D341Med (cell line): ENCODE data around the gene ADIRF.
"Not testable (repeated sequence)": the region's sequence is repeated elsewhere in the genome, so short reads cannot be mapped to it uniquely, and the experiment has no call there.

Experiments
- DNase-seq: peaks from one replicate; pipeline ENCODE4 v3.0.0; 2012; ENCODE audit warnings: low spot score

Gene ADIRF

GRCh38 chr10:86960863-86961434 is 7.3 kb upstream of the ADIRF start:
- DNase-seq, result no peak

GRCh38 chr10:86961481-86962091 is 6.7 kb upstream of the ADIRF start:
- DNase-seq, result no peak

GRCh38 chr10:86962136-86962980 is 5.9 kb upstream of the ADIRF start:
- peak; percentile 2 for DNase-seq

GRCh38 chr10:86962981-86963310 is 5.3 kb upstream of the ADIRF start:
- DNase-seq, result peak; percentile 1

- DNase-seq, result peak; percentile 2
Measured at GRCh38 chr10:86963341-86963919, 4.9 kb upstream of the ADIRF start.

GRCh38 chr10:86964061-86964846 is 4.0 kb upstream of the ADIRF start:
- peak; percentile 8 for DNase-seq

- DNase-seq, result peak; percentile 1
Measured at GRCh38 chr10:86964847-86965190, 3.5 kb upstream of the ADIRF start.

- DNase-seq, result no peak
Measured at GRCh38 chr10:86965986-86966654, 2.2 kb upstream of the ADIRF start.

GRCh38 chr10:86967481-86967941 is 771 bp upstream of the ADIRF start:
- DNase-seq, result no peak

GRCh38 chr10:86968994-86969355 is 693 bp downstream of the ADIRF start:
- DNase-seq, result no peak

GRCh38 chr10:86969421-86970041 is 1.2 kb downstream of the ADIRF start:
- peak; percentile 10 for DNase-seq

- DNase-seq, result peak; percentile 8
Measured at GRCh38 chr10:86970162-86970981, 2.1 kb downstream of the ADIRF start.

GRCh38 chr10:86970982-86971231 is 2.6 kb downstream of the ADIRF start:
- no peak for DNase-seq

- peak; percentile 31 for DNase-seq
Measured at GRCh38 chr10:86971232-86971991, 3.1 kb downstream of the ADIRF start.

GRCh38 chr10:86972613-86973380 is 4.5 kb downstream of the ADIRF start:
- DNase-seq, result no peak

- no peak for DNase-seq
Measured at GRCh38 chr10:86974484-86974883, 6.2 kb downstream of the ADIRF start.

GRCh38 chr10:86976362-86977056 is 8.2 kb downstream of the ADIRF start:
- no peak for DNase-seq

- DNase-seq, result not testable (repeated sequence)
Measured at GRCh38 chr10:86978457-86978856, 10.2 kb downstream of the ADIRF start.
